Femur (tissue), 1 donor: ENCODE measurements around the gene SLC9A9.
A peak's percentile ranks its signal among the peaks of the same experiment; 100 is the strongest.
"Not testable (repeated sequence)": the region's sequence is repeated elsewhere in the genome, so short reads cannot be mapped to it uniquely, and the experiment has no call there.

Experiments used
- DNase-seq: peaks from one replicate; pipeline ENCODE4 v3.0.0-alpha.2; 2017

SLC9A9 gene

DNA sequence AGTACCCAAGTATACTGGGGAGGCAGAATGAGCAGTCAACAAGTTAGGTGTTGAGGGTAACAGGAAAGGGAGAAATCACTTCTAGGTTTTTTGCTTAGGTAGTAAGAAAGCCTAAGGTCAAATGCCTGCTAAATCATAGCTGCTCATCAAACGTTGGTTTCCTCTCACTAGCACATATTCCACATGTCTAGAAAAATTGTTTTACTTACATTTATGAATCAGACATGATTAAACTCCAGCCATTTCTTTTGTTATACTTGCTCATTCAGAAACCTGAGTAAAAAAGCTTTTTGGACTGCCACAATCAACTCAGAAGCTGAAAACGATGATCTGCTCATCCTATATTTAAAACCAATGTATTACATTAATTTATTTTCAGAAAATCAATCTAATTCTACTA is 40.2 kb downstream of the SLC9A9 start:
- DNase-seq = no peak

- no peak for DNase-seq
Observed at GRCh38 chr3:143806038-143806437, 42.2 kb downstream of the SLC9A9 start.

DNA sequence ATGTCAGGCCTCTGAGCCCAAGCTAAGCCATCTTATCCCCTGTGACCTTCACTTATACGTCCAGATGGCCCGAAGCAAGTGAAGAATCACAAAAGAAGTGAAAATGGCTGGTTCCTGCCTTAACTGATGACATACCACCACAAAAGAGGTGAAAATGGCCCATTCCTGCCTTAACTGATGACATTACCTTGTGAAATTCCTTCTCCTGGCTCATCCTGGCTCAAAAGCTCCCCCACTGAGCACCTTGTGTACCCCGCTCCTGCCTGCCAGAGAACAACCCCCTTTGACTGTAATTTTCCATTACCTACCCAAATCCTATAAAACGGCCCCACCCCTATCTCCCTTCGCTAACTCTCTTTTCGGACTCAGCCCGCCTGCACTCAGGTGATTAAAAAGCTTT is 42.8 kb downstream of the SLC9A9 start:
- not testable (repeated sequence) for DNase-seq

DNA sequence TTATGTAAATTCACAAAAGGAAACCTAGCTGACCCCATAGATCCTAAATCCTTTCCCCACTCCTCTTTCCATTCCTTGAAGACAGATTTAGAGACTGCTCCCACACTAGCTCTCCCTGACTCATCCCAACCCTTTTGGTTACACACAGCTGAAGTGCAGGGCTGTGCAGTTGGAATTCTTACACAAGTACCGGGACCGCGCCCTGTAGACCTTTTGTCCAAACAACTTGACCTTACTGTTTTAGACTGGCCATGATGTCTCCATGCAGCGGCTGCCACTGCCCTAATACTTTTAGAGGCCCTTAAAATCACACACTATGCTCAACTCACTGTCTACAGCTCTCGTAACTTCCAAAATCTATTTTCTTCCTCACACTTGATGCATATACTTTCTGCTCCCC is 47.2 kb downstream of the SLC9A9 start:
- DNase-seq = not testable (repeated sequence)

DNA sequence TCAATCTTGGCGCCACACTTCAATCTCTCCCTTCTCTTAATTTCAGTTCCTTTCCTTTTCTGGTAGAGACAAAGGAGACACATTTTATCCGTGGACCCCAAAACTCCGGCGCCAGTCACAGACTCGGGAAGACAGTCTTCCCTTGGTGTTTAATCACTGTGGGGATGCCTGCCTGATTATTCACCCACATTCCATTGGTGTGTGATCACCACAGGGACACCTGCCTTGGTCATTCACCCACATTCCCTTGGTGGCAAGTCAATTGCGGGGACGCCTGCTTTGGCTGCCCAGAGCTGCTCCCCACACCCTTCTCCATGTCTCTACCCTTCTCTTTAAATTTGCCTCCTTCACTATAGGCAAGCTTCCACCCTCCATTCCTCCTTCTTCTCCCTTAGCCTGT is 50.1 kb downstream of the SLC9A9 start:
- not testable (repeated sequence) for DNase-seq

DNA sequence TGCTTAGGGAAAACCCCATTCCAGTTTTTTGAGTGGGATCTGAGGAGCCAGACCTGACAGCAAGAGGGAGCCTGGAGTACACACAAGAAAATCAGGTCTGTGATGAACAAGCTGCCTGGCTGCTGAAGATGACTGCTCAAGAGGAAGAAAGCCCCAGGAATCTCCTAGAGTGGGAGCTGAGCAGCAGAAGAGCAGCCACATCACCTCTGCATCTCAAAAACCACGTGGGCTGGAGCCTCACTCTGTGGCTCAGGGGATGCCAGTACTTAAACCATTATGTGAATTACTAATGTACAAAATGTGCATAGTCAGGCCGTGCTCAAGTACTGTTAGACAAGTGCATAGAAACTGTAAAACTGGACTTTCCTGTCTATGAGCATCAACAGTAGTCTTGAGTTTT is 52.4 kb downstream of the SLC9A9 start:
- no peak for DNase-seq

- no peak for DNase-seq
Observed at GRCh38 chr3:143794793-143795462, 53.3 kb downstream of the SLC9A9 start.

DNA sequence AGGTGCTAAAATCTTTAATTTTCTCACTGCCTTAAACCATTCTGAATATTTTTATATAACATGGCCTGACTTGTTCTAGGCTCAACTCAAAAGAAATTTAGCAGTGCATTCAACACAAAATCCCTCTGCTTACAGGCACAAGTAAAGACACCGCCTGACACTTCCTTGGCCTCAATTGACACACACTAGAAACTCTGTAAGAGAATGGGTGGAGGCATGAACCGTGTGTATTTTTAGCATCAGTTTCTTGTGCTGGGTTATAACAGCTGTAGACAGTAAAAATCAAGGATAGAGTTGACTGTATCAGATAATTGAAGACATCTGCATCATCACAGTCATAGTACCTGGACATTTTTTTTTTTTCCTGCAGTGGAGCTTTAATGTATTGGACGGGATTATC is 54.3 kb downstream of the SLC9A9 start:
- DNase-seq = no peak

GRCh38 chr3:143791386-143791785 is 56.9 kb downstream of the SLC9A9 start:
- peak; percentile 47 for DNase-seq

- peak; percentile 67 for DNase-seq
Observed at GRCh38 chr3:143786219-143787191, 61.8 kb downstream of the SLC9A9 start.

- DNase-seq = no peak
Observed at GRCh38 chr3:143784446-143784845, 63.8 kb downstream of the SLC9A9 start.

- DNase-seq = no peak
Observed at GRCh38 chr3:143783851-143784370, 64.4 kb downstream of the SLC9A9 start.

GRCh38 chr3:143775459-143775858 is 72.8 kb downstream of the SLC9A9 start:
- no peak for DNase-seq

DNA sequence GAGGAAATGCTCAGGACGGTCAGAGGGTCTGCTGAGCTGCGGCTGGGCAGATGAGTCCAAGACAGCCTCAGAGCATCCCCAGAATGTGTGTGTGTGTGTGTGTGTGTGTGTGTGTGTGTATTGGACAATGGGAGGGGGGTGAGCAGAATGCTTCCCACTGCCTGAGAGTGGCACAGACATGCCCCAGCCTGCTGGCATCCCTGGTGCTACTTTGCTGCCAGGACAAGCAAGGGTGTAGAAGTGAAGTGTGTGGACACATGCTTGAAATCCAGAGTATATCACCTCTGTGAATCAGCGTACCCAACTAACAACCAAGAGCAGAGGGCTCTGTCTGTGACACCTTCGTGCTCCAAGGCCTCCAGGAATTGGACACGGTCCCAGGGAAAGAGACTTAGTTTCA is 76.3 kb downstream of the SLC9A9 start:
- DNase-seq = no peak

- DNase-seq = no peak
Observed at GRCh38 chr3:143771258-143771657, 77.0 kb downstream of the SLC9A9 start.

- no peak for DNase-seq
Observed at GRCh38 chr3:143770391-143770790, 77.9 kb downstream of the SLC9A9 start.

DNA sequence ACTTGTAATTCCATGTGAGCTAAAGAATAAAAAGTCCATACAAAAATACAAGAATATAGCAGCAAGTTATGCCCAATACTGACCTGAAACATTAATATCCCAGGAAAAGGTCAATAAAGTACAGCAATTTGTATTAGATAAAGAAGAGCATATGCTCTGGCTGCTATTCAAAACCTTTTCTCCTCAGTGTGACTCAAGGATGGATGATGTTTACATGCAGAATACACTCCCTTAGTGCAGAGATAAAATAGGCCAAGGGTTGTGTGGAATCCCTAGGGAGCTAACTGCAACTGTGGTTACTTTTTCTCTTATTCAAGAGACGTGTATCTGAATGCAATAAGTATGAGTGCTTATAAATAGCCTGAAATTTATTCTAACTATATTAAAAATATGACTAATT is 78.7 kb downstream of the SLC9A9 start:
- DNase-seq = no peak

DNA sequence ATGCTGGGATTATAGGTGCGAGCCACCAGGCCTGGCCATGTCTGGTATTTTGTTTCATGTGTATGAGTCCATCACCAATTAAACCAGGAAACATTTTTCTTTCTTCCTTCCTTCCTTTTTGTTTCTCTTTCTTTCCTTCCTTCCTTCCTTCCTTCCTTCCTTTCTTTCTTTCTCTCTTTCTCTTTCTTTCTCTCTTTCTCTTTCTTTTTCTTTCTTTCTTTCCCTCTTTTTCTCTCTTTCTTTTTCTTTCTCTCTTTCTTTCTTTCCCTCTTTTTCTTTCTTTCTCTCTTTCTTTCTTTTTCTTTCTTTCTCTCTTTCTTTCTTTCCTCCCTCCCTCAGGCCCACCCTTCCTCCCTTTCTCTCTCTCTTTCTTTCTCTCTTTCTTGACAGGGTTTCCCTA is 83.4 kb downstream of the SLC9A9 start:
- no peak for DNase-seq

GRCh38 chr3:143763564-143764162 is 84.6 kb downstream of the SLC9A9 start:
- no peak for DNase-seq

- DNase-seq = no peak
Observed at GRCh38 chr3:143757691-143758090, 90.6 kb downstream of the SLC9A9 start.

GRCh38 chr3:143755978-143756377 is 92.3 kb downstream of the SLC9A9 start:
- no peak for DNase-seq

GRCh38 chr3:143754090-143754489 is 94.2 kb downstream of the SLC9A9 start:
- no peak for DNase-seq

GRCh38 chr3:143753456-143753855 is 94.8 kb downstream of the SLC9A9 start:
- no peak for DNase-seq
